Panc1 (cell line): ENCODE measurements around the gene S100A6.

ENCODE experiments used
- SIN3A ChIP-seq: IDR thresholded peaks from 2 replicates; pipeline ENCODE4 v1.6.1; 2012; ENCODE audit warnings: low read depth, mild to moderate bottlenecking, low read length, moderate library complexity, borderline replicate concordance; ENCODE audit not compliant: insufficient read depth
- TF ChIP-seq, protein P1 (sequence below): fragments of 450-650 bp; IDR thresholded peaks from 2 replicates; pipeline ENCODE4 v1.5.1; 2017; ENCODE audit warnings: mild to moderate bottlenecking
- TF ChIP-seq, protein P2 (sequence below), 2 experiments: IDR thresholded peaks; 2 replicates each; pipeline ENCODE4 v1.6.1; 2011 to 2012; ENCODE audit warnings: low read depth in 2 of 2, control low read depth in 1 of 2, low read length in 1 of 2, mild to moderate bottlenecking in 1 of 2, moderate library complexity in 1 of 2; ENCODE audit not compliant: insufficient read depth in 1 of 2

DNA sequence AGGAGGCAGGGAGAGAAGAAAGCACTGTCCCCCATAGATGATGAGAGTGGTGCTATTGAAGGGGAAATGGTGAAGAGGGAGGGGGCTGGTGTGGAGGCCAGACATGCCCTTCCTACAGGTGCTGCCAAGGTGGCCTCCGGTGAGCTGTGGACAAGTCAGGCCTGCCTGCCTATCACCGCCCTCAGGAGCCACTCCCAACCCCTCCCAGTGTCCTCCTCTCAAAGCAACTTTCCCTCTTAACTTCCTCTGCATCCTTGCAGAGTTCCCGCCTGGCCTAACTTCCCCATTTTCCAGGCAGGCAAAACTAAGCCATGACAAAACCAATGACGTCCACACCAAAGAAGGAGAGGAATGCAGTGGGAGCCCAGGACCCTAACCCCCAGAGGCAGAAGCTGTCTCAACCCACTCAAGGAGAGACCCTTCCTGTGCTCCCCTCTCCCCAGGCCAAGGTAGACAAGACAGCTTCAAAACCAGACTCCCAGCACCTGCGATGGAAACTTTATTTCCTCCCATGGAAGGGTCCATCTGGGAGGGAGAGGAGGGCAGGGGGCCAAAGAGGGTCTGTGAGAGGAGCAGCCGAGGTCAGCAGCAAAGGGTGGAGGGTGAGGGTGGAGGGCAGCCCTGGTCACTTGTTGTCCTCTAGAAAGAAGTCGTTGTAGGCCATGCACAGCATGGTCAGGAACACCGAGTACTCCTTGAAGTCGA, 1.0 kb upstream of the S100A6 start:
- TF ChIP-seq, protein P1, sequence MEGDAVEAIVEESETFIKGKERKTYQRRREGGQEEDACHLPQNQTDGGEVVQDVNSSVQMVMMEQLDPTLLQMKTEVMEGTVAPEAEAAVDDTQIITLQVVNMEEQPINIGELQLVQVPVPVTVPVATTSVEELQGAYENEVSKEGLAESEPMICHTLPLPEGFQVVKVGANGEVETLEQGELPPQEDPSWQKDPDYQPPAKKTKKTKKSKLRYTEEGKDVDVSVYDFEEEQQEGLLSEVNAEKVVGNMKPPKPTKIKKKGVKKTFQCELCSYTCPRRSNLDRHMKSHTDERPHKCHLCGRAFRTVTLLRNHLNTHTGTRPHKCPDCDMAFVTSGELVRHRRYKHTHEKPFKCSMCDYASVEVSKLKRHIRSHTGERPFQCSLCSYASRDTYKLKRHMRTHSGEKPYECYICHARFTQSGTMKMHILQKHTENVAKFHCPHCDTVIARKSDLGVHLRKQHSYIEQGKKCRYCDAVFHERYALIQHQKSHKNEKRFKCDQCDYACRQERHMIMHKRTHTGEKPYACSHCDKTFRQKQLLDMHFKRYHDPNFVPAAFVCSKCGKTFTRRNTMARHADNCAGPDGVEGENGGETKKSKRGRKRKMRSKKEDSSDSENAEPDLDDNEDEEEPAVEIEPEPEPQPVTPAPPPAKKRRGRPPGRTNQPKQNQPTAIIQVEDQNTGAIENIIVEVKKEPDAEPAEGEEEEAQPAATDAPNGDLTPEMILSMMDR, result no peak
- no peak for TF ChIP-seq SIN3A
- TF ChIP-seq, protein P2, sequence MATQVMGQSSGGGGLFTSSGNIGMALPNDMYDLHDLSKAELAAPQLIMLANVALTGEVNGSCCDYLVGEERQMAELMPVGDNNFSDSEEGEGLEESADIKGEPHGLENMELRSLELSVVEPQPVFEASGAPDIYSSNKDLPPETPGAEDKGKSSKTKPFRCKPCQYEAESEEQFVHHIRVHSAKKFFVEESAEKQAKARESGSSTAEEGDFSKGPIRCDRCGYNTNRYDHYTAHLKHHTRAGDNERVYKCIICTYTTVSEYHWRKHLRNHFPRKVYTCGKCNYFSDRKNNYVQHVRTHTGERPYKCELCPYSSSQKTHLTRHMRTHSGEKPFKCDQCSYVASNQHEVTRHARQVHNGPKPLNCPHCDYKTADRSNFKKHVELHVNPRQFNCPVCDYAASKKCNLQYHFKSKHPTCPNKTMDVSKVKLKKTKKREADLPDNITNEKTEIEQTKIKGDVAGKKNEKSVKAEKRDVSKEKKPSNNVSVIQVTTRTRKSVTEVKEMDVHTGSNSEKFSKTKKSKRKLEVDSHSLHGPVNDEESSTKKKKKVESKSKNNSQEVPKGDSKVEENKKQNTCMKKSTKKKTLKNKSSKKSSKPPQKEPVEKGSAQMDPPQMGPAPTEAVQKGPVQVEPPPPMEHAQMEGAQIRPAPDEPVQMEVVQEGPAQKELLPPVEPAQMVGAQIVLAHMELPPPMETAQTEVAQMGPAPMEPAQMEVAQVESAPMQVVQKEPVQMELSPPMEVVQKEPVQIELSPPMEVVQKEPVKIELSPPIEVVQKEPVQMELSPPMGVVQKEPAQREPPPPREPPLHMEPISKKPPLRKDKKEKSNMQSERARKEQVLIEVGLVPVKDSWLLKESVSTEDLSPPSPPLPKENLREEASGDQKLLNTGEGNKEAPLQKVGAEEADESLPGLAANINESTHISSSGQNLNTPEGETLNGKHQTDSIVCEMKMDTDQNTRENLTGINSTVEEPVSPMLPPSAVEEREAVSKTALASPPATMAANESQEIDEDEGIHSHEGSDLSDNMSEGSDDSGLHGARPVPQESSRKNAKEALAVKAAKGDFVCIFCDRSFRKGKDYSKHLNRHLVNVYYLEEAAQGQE (IDR thresholded peaks at IDR 0.05; ENCODE audit: insufficient read depth in 1 of 2, low read depth in 2 of 2, low read length in 1 of 2), result no peak
